GM18951 (cell line): ENCODE results near the gene TSPAN11.

ENCODE experiments used
- POLR2A ChIP-seq: IDR thresholded peaks from 4 replicates; pipeline ENCODE4 v1.6.1; 2011; ENCODE audit warnings: mild to moderate bottlenecking; ENCODE audit not compliant: insufficient read length, insufficient read depth; ENCODE audit errors: extremely low read depth
- in situ Hi-C: fragments of 300-500 bp; cut with MboI; formaldehyde crosslinking; loops from one replicate; pipeline ENCODE4 v1.12.0; 2022; ENCODE audit warnings: low sequenced_read_pairs, mixed read lengths, inconsistent platforms; ENCODE audit not compliant: unreplicated experiment

The TSPAN11 gene

DNA sequence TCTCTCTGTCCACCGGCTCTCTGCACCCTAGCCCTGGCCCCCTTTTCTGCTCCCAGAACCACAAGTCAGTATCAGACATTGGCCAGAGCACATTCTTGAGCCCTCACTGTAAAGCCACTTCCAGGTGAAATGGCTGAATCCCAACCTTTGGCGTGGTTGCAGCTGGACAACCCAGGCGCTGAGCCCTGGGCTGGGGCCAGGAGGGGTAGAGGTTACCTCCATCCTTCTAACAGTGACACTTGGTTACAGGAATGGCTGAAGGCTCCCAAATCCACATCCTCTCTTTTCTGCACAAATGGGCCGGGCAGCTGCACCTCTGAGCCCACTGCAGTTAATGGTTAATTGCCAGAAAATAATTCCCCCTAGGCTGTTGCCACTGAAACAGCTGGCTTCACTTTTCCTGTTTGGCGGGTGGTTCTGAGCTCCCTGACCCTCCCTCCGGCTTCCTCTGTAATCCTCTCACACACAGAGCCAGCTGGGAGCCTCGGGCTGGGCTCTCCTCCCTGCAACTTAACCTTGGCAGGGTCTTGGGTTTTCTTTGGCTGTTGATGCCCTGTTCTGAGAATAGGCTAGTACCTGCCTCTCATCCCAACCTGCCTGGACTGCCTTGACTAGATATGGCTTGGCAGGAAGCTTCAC, 44.1 kb downstream of the TSPAN11 start:
- TF ChIP-seq POLR2A: no peak
- in situ Hi-C loops: no loop called here

DNA sequence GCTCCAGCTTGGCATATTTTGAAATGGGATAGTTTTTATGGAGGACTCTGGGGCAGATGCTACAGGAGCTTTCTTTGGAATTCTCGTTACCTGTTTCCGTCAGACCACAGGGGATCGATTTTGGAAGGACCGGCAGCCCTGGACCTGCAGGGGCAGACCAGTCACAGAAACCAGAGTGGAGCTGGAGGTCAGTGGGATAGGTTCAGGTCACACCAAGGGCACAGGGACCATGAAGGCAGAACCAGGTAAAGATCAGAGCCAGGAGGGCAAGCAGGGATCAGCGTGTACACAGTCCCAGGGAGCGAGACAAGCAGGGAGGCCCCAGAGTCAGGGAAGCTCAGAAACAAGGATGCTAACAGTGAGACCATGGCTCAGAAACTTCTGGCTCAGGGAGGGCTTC, 45.5 kb downstream of the TSPAN11 start:
- TF ChIP-seq POLR2A: no peak
- in situ Hi-C loops: no loop called here

DNA sequence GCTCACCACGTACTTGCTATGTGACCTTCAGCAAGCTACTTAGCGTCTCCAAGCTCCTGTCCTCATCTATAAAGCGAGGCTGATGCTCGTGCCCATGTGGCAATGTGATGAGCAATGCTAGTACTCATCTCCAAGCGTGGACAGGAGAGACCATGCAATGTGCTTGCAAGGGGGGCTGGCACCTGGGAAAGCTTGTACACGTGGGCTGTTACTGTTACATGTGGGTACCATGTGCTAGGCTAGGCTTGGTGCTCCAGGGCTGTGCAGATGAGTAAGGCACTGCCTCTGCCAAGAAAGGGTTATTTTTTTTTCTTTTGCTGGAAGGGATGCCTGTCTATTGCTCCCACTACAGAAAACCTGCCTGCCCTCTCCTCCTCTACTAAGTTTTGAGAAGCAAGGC, 46.6 kb downstream of the TSPAN11 start:
- TF ChIP-seq POLR2A: no peak
- in situ Hi-C loops: no loop called here

DNA sequence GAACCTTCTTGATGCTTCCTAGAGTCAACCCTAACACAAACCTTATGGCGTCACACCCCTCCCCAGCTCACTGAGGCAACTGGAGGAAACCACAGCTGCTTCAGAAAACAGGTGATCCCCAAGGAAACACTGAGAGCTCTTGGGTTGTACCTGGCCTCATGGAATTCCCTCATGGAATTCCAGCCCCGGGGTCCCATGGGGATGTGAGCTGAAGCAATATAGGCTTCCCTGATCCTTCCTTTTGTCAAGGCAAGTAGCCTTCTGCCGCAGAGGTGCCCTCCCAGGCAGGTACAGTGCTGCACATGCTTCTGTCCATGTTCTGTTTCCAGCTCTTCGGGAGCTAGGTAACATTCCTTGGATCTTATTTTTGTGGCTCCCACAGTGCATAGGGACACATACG, 47.3 kb downstream of the TSPAN11 start:
- TF ChIP-seq POLR2A: no peak
- in situ Hi-C loops: no loop called here

DNA sequence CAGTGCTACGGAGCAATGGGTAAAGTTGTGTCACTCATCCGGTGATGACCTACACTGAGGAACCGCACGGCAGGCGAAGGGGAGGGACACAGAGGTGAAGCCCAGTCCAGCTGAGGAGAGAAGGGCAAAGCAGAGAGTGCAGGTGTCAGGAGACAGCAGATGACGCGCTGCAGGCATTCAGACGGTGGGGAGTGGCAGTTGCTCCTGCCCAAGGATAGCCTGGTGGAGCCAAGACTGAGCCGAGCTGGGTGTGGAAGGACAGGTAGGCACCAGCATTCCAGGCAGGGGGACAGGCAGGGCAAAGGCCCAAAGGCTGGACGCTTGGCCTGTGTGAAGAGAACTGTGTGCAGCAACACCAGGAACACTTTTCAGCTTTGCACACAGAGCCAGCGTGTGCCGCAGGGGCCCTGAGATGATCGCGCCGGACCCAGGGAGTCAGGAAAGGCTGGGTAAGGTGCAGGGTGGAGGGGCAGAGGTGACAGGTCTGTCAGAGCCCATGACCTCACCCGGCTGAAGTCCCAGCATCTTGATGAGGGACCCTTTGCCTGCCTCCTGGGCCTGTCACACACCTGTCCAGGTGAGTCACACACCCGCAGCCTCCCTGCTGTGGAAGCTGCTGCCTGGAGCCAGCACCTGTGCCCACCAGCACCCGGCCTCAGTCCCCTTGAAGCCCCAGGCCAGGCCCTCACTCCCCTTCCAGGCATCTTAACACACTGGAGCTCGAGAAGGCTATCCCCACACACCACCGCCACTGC, 48.4 kb downstream of the TSPAN11 start:
- in situ Hi-C loops: no loop called here
- TF ChIP-seq POLR2A: no peak

DNA sequence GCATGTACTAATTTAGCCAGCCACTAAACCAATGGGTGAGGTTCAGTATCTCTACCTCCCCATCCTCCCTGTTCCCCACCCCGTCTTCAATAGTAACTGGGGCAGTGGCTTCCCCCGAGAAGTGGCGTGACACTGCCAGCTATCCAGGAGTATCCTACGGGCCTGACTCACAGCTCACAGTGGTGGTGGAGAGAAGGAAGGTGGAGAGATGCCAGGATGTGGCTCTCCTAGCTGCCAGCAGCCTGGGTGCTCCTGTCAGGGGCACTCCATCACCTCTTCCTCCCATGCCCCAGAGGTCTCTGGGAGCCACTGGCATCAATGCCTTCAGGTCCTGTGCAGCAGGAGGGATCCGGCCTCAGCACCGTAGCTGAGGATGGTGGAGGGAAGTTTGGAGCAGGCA, 49.0 kb downstream of the TSPAN11 start:
- no peak for TF ChIP-seq POLR2A

DNA sequence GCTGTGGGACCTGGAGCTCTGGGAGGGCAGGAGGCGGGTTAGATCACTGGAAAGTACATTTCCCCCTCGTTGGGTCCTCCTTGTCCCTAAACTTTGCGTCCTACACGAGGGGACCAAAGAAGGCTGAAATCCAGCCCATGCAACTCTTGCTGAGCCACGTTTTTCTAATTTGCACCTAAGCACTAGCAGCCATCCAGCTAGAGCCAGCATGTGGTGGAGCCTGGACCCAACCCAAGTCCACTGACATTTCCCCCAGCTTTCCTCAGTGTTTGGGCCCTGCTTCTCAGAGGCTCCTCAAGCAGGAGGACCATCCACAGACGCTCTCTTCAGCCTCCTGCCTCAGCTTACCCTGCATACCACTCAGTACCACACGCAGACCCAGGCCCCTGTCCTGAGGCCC, 49.7 kb downstream of the TSPAN11 start:
- in situ Hi-C loops: no loop called here
- no peak for TF ChIP-seq POLR2A

More for the DNA sequence above, 49.0 kb downstream of the TSPAN11 start:
- in situ Hi-C loops: no loop called here

DNA sequence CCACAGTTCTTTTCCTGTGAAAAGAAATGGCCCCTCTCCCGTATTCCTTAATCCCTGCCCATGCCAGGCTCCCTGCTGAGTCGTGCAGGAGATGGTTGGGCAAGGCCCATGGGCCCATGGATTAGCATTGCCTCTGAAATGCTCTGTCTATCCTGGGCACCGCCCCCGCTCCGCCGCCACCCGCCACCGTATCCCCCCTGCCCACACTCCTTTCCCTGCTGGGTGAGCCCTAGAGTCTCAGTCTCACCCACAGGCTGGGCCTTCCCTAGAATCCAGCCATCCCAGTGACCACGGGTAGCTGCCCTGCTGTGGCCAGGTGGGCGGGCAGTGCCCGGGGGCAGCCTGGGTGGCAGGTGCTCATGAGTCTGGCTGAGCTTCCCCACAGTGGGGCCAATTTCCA, 50.6 kb downstream of the TSPAN11 start:
- TF ChIP-seq POLR2A: no peak
- in situ Hi-C loops: no loop called here

DNA sequence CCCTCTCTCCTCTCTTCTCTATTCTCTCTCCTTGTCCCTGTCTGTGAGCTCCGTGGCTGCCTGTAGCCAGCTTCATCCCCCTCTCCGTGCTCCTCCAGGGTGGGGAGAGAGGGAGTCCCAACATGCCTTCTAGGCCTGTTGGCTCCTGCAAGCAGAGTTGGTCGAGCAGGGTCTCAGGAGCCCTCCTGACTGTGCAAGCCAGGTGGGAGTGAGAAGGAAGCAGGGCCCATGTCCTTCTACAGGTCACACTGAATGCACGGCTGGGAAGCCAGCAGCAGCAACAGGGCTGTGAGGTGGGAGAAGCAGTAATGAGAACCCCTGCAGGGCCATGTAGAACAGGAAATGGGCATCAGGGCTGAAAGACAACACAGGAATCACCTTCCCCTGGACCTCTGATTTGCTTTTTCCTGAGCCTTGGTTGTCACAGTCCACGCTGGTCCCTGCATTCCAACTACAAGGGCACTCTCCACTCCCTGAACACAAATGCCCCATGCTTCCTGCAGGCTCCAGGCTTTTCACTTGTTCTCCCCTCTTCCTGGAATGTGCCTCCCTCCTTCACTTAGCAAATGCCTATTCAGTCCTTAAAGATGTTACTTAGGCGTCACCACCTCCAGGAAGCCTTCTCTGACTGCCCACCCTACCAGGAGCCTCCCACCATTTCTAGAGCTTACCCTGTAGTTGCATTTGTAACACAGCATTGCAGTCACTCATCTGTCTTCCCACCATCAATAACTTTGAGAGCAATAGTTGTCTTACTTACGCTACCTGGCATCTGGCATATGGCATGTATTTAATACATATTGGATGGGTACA, 51.2 kb downstream of the TSPAN11 start:
- in situ Hi-C loops: no loop called here
- TF ChIP-seq POLR2A: no peak

DNA sequence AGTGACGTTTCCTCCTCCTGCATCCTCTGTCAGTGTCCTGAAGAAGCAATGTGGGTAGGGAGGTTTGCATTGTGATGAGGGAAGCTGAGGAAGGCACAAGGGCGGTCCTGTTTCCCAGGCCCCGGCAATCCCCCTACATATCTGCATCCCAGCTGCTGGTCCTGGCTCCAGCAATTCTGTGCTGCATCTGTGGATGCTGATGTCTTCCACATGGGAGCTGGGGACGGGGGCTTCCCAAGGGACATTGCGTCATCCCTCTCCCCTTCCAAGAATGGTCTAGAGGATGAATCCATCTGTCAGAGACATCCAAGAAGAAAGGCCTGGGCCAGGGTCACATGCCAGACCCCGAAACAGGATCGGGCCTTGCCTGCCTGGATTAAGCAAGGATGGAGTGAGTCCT, 52.1 kb downstream of the TSPAN11 start:
- in situ Hi-C loops: no loop called here
- no peak for TF ChIP-seq POLR2A

DNA sequence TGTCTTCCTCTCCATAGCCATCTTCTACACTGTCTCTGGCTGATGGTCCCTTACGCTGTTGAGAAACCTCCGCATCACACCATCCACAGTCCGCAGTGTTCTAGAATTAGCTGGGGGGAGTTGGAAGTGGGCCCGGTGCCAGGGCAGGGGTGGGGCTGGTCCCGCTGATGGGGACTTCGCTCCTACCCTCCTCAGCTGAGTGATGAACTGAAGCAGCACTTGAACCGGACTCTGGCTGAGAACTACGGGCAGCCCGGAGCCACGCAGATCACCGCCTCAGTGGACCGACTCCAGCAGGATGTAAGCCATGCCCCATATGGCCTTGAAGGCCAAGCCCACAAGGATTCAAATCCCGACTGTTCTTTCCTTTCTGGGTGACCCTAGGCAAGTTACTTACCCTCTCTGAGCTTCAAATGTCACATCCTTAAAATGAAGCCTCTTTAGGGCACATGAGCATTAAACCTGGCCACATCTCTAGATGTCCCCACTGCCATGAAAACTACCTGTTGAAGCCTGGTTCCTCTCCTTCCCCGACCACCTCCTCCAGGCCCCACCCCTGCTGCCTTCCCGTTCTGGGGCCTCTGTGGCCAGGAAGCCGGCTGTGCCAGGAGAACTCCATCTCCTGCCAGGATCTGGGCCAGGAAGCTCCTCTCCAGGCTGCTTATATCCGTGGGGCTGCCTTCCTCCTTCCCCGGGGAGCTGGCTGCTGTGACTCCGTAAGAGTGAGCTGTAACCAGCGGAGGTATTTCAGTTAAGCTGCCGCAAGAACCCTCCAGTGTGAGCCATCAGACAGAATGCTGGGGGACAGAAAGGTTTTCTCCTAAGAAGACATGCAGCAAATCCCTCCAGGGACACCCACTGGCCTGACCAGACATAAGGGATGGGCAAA, 53.1 kb downstream of the TSPAN11 start:
- TF ChIP-seq POLR2A: no peak
- in situ Hi-C loops: no loop called here

DNA sequence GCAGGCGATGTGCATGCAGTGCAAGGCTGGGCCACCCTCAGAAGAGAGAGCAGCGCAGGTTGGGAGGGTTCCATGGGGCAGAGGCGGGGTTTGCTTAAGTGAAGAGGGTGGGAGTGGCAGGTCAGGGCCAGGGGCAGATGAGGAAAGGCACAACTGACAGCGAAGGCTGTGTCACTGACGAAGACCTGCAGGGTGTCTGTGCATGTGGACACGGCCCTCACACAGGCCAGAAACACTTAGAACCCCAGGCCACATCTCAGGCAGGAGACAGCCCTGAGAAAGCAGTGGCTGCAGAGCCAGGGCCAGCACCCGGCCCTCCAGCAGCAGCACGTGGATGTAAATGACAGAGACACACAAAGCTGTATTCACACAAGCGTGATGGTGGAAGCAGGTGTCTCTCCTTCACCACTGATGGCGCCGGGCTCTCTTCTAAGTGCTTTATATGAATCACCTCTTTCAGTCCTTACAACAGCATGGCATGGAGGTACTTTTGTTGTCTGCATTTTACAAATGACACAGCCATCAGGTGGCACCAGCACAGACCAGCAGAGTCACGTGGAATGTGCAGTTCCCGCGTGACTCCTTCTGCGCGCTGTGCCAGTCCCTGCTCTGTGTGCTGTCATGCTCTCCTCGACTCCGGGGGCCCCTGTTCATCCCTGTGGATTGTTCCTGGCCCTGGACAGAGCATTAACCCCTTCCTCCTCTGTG, 54.6 kb downstream of the TSPAN11 start:
- in situ Hi-C loops: no loop called here
- TF ChIP-seq POLR2A: no peak

DNA sequence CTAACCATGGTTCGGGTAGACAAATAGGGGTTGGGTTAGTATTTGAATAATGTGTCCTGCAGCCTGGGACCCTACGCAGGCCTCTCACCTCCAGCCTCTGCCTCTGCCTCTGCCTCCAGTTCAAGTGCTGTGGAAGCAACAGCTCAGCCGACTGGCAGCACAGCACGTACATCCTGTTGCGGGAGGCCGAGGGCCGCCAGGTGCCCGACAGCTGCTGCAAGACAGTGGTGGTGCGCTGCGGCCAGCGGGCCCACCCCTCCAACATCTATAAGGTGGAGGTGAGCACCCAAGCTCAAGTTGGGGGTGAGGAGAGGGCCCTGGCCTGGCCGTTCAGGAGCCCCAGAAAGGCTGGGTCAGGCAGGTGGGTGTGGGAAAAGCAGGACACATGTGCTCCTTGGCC, 55.9 kb downstream of the TSPAN11 start:
- in situ Hi-C loops: no loop called here
- TF ChIP-seq POLR2A: no peak
